HCT116 (cell line): ENCODE results near the gene GALNT18.

Experiments used
- CTCF ChIP-seq, 3 experiments: fragments of 200-600 bp in 1 of 3; sonication (generic) in 1 of 3; IDR thresholded peaks in 2 of 3; conservative IDR thresholded peaks in 1 of 3; 2 replicates each; pipeline ENCODE4 v1.5.1; 2012 to 2017; ENCODE audit warnings: low read depth in 2 of 3, low read length in 2 of 3, antibody characterized with exemption in 1 of 3, borderline replicate concordance in 1 of 3, control low read depth in 1 of 3, mild to moderate bottlenecking in 1 of 3, mixed read lengths in 1 of 3, mixed run types in 1 of 3, moderate library complexity in 1 of 3; ENCODE audit not compliant: insufficient read depth in 1 of 3
- EZH2 ChIP-seq: fragments of 200-600 bp; sonication (generic); IDR thresholded peaks from 2 replicates; pipeline ENCODE4 v1.6.1; 2017; ENCODE audit warnings: antibody characterized with exemption, mixed run types
- POLR2A ChIP-seq: IDR thresholded peaks from 2 replicates; pipeline ENCODE4 v1.7.0; 2011; ENCODE audit warnings: borderline replicate concordance; ENCODE audit not compliant: insufficient read depth, insufficient read length; ENCODE audit errors: extremely low read depth
- POLR2AphosphoS5 ChIP-seq: IDR thresholded peaks from 2 replicates; pipeline ENCODE4 v1.6.1; 2011; ENCODE audit warnings: mild to moderate bottlenecking, low read depth, low read length, moderate library complexity
- REST ChIP-seq: IDR thresholded peaks from 2 replicates; pipeline ENCODE4 v1.6.1; 2012; ENCODE audit warnings: low read depth

GRCh38 chr11:11351042-11351586 is 270.7 kb downstream of the GALNT18 start:
- TF ChIP-seq POLR2A: no peak
- TF ChIP-seq CTCF (IDR thresholded peaks at IDR 0.05 in 2 of 3, conservative IDR thresholded peaks at IDR 0.05 in 1 of 3; ENCODE audit: borderline replicate concordance in 1 of 3, insufficient read depth in 1 of 3, low read depth in 2 of 3, low read length in 2 of 3): no peak
- TF ChIP-seq POLR2AphosphoS5: no peak
- TF ChIP-seq EZH2: no peak
- TF ChIP-seq REST: no peak
